ENCODE measurements around the gene DNAJC24. TPM values are rescaled to one million over a fixed set of nuclear protein-coding genes. Genes with fewer than 3 reads are reported as not detected.

DNAJC24 gene
- total RNA-seq, 1 donor from 2014 or later = 7.2 TPM

GRCh38 chr11:31414338-31414737 is 44.7 kb downstream of the DNAJC24 start:
- no peak for TF ChIP-seq CTCF (conservative IDR thresholded peaks at IDR 0.05; ENCODE audit: low read depth, low read length)
- no peak for DNase-seq (ENCODE audit: low read depth)
- no peak overlapping the region for H3K4me3 ChIP-seq (ENCODE audit: low read depth, low read length)

- no peak for DNase-seq (ENCODE audit: low read depth)
- H3K4me3 ChIP-seq (ENCODE audit: low read depth, low read length) = no peak overlapping the region
- TF ChIP-seq CTCF (conservative IDR thresholded peaks at IDR 0.05; ENCODE audit: low read depth, low read length) = no peak
Measured at GRCh38 chr11:31415435-31415834, 45.8 kb downstream of the DNAJC24 start.

- TF ChIP-seq CTCF (conservative IDR thresholded peaks at IDR 0.05; ENCODE audit: low read depth, low read length) = no peak
- no peak for DNase-seq (ENCODE audit: low read depth)
Measured at GRCh38 chr11:31417357-31417756, 47.7 kb downstream of the DNAJC24 start.

GRCh38 chr11:31417816-31418215 is 48.2 kb downstream of the DNAJC24 start:
- no peak for TF ChIP-seq CTCF (conservative IDR thresholded peaks at IDR 0.05; ENCODE audit: low read depth, low read length)
- DNase-seq (ENCODE audit: low read depth) = no peak

More at GRCh38 chr11:31417357-31417756, 47.7 kb downstream of the DNAJC24 start:
- no peak overlapping the region for H3K4me3 ChIP-seq (ENCODE audit: low read depth, low read length)

GRCh38 chr11:31419138-31419537 is 49.5 kb downstream of the DNAJC24 start:
- DNase-seq (ENCODE audit: low read depth) = no peak
- TF ChIP-seq CTCF (conservative IDR thresholded peaks at IDR 0.05; ENCODE audit: low read depth, low read length) = no peak

More at GRCh38 chr11:31417816-31418215, 48.2 kb downstream of the DNAJC24 start:
- H3K4me3 ChIP-seq (ENCODE audit: low read depth, low read length) = no peak overlapping the region

GRCh38 chr11:31419669-31420068 is 50.0 kb downstream of the DNAJC24 start:
- TF ChIP-seq CTCF (conservative IDR thresholded peaks at IDR 0.05; ENCODE audit: low read depth, low read length) = no peak
- H3K4me3 ChIP-seq (ENCODE audit: low read depth, low read length) = no peak overlapping the region
- no peak for DNase-seq (ENCODE audit: low read depth)

More at GRCh38 chr11:31419138-31419537, 49.5 kb downstream of the DNAJC24 start:
- no peak overlapping the region for H3K4me3 ChIP-seq (ENCODE audit: low read depth, low read length)

- no peak overlapping the region for H3K4me3 ChIP-seq (ENCODE audit: low read depth, low read length)
- no peak for DNase-seq (ENCODE audit: low read depth)
- no peak for TF ChIP-seq CTCF (conservative IDR thresholded peaks at IDR 0.05; ENCODE audit: low read depth, low read length)
Measured at GRCh38 chr11:31421820-31422219, 52.2 kb downstream of the DNAJC24 start.
